Common myeloid progenitor, CD34-positive (primary cell): ENCODE results near the gene ATXN10.

Source experiments
- CTCF ChIA-PET: fragments of 350-600 bp; sonication (Branson Sonifier 250); formaldehyde crosslinking; loops from one replicate; lab custom pipeline; 2021; ENCODE audit warnings: antibody characterized with exemption; lab: Charles Lee
- POLR2A ChIA-PET: fragments of 350-600 bp; sonication (Branson Sonifier 250); formaldehyde crosslinking; loops from one replicate; lab custom pipeline; 2021; ENCODE audit warnings: antibody characterized with exemption; lab: Charles Lee
- DNase-seq, 3 donors: peaks; one replicate each; pipeline versions ENCODE4 v3.0.0 to v3.0.0-alpha.2; 2013
- H3K27ac ChIP-seq, 2 experiments: 1 replicate in 1 of 2; 2 replicates in 1 of 2; pipeline ENCODE4 v1.7.0; 2013; ENCODE audit warnings: inconsistent platforms in 2 of 2, low read length in 2 of 2, mild to moderate bottlenecking in 2 of 2, low read depth in 1 of 2, moderate library complexity in 1 of 2; ENCODE audit not compliant: severe bottlenecking in 2 of 2, insufficient read depth in 1 of 2, poor library complexity in 1 of 2
- H3K27me3 ChIP-seq, 5 experiments: replicated peaks in 2 of 5; 1 replicate in 3 of 5; 2 replicates in 2 of 5; pipeline versions ENCODE4 v1.6.1 to v1.7.0; 2013; ENCODE audit warnings: low read length in 4 of 5, mild to moderate bottlenecking in 2 of 5, moderate library complexity in 2 of 5, inconsistent platforms in 1 of 5; ENCODE audit not compliant: insufficient read depth in 5 of 5, control insufficient read depth in 4 of 5
- H3K36me3 ChIP-seq, 4 experiments: 1 replicate in 2 of 4; 2 replicates in 2 of 4; pipeline versions ENCODE4 v1.6.1 to v1.7.0; 2013; ENCODE audit warnings: low read length in 3 of 4, control low read depth in 1 of 4, mild to moderate bottlenecking in 1 of 4; ENCODE audit not compliant: control insufficient read depth in 4 of 4, insufficient read depth in 4 of 4
- H3K4me1 ChIP-seq, 4 experiments: 1 replicate in 3 of 4; 2 replicates in 1 of 4; pipeline versions ENCODE4 v1.6.1 to v1.7.1; 2013; ENCODE audit warnings: low read length in 3 of 4, mild to moderate bottlenecking in 3 of 4, control low read depth in 1 of 4, inconsistent platforms in 1 of 4, moderate library complexity in 1 of 4; ENCODE audit not compliant: control insufficient read depth in 4 of 4, insufficient read depth in 4 of 4; ENCODE audit errors: control extremely low read depth in 1 of 4
- H3K4me3 ChIP-seq, 7 experiments: 1 replicate in 4 of 7; 2 replicates in 3 of 7; pipeline versions ENCODE4 v1.5.1 to v1.7.0; 2013; ENCODE audit warnings: mild to moderate bottlenecking in 7 of 7, low read length in 6 of 7, moderate library complexity in 6 of 7, inconsistent platforms in 2 of 7, low read depth in 2 of 7, control low read depth in 1 of 7; ENCODE audit not compliant: insufficient read depth in 4 of 7, control insufficient read depth in 1 of 7; ENCODE audit errors: extremely low read depth in 1 of 7
- H3K9me3 ChIP-seq, 5 experiments: 1 replicate in 4 of 5; 2 replicates in 1 of 5; pipeline versions ENCODE4 v1.6.1 to v1.7.1; 2013; ENCODE audit warnings: low read length in 4 of 5, mild to moderate bottlenecking in 2 of 5, inconsistent platforms in 1 of 5, low read depth in 1 of 5, moderate library complexity in 1 of 5; ENCODE audit not compliant: control insufficient read depth in 4 of 5, insufficient read depth in 2 of 5; ENCODE audit errors: control extremely low read depth in 1 of 5
- WGBS: methylation state at CpG from one replicate; pipeline ENCODE4 v1.1.5; 2013; ENCODE audit not compliant: insufficient coverage; 5-methylcytosine and 5-hydroxymethylcytosine counted together

ATXN10 gene

DNA sequence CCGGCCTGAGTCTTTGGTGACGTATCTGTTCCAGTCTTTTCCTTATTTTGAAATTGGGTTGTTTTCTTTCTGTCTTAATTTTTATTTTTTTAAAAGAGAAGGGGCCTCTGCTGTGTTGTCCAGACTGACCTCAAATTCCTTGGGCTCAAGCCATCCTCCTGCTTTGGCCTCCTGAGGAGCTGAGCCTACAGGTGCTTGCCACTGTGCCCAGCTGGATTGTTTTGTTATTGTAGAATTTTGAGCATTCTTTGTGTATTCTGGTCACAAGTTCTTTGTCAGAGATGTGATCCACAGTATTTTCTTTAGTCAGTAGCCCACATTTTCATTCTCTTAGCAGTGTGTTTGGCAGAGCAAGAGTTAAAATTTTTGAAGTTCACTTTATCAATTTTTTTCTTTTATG, 100.1 kb downstream of the ATXN10 start:
- Histone ChIP-seq H3K36me3 (peaks cover 3 to 19% (median 13%) of the 10 kb centered on the region in 4 experiments), H3K4me3 (no peak overlapping the region), H3K27me3 (no peaks in the 10 kb centered on the region), H3K4me1 (no peaks in the 10 kb centered on the region), H3K9me3 (peaks cover 0 to 2% (median 0%) of the 10 kb centered on the region in 5 experiments), H3K27ac (no peak overlapping the region)
- no peak for DNase-seq
- POLR2A ChIA-PET = no interaction called here
- 100% methylated on average over 1 of the region's 2 CpGs for WGBS
- CTCF ChIA-PET = no interaction called here

DNA sequence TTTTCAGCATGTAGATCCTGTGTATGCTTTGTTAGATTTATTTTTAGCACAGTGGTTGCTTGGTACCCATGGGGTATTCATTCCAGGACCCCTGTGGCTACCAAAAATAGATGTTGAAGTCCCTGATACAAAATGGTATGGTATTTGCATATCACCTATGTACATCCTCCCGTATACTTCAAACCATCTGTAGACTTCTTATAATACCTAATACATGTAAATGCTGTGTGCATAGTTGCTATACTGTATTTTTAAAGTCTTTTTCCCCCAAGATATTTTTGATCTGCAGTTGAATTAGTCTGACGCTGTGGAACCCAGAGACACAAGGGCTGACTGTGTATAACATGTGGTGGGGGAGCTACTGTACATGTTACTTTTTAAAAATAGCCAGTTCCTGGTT, 101.1 kb downstream of the ATXN10 start:
- POLR2A ChIA-PET = no interaction called here
- Histone ChIP-seq H3K27me3 (no peaks in the 10 kb centered on the region), H3K9me3 (peaks cover 0 to 2% (median 0%) of the 10 kb centered on the region in 5 experiments), H3K4me1 (no peaks in the 10 kb centered on the region), H3K27ac (no peak overlapping the region), H3K4me3 (no peak overlapping the region), H3K36me3 (peaks cover 3 to 22% (median 13%) of the 10 kb centered on the region in 4 experiments)
- CTCF ChIA-PET = no interaction called here
- DNase-seq = no peak
- no CpG with 5 or more reads among the region's 2 CpGs for WGBS

DNA sequence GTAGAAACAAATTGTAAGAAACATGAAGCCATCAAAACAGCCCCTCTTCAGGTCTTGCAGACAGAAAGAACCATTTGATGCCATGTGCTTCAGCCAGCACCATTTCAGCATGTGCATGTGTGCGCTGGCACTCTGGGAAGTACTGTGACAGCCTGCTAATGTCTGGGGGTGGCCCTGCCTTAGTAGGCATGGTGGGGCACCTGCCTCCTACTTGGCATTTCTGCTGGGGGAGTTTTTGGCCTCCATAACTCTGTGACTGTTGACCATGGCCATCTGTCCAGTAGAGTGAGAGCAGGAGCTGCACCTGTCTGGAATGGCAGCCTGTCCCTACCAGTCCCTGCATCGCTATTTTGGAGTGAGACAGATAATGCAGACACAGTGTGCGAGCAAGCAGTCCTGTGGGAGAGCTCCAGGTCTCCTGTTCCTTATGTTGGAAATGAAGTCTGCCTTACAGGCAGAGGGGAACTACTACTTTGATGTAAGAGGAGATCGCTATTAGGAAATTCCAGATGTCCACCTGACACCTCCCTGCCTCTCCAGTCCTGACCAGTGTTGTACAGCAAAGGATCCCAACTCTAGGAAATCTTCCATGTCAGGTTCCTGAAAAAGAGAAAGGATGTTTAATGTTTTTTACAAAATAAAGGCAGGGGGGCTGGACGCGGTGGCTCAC, 102.5 kb downstream of the ATXN10 start:
- Histone ChIP-seq H3K4me1 (no peaks in the 10 kb centered on the region), H3K36me3 (peaks cover 4 to 29% (median 11%) of the 10 kb centered on the region in 4 experiments), H3K9me3 (peaks cover 0 to 2% (median 0%) of the 10 kb centered on the region in 5 experiments), H3K27ac (no peak overlapping the region), H3K4me3 (no peak overlapping the region), H3K27me3 (no peaks in the 10 kb centered on the region)
- ChIA-PET POLR2A (no interaction called here), CTCF (no interaction called here)
- no peak for DNase-seq
- 100% methylated on average over 6 of the region's 6 CpGs for WGBS

DNA sequence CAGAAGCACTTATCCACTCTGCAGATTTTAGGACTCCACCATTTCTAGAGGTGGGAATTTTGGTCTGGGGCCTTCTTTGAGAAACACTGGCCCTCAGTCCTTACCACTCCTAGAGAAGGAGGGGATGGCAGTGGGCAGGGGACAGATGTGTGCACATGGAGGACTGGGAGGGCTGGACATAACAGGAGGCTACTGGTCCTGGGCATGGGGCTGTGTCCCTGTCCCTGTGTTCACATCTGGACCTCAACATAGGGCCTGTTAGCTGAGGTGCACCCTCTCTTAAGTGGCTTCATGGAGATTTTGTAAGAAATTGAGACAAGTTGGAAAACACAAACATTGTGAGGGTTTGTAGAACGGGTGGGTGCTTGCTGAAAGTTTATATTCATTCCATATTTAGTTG, 103.4 kb downstream of the ATXN10 start:
- H3K9me3 ChIP-seq = peaks cover 0 to 2% (median 0%) of the 10 kb centered on the region in 5 experiments
- ChIA-PET CTCF (no interaction called here), POLR2A (no interaction called here)
- H3K27me3 ChIP-seq = no peaks in the 10 kb centered on the region
- H3K4me1 ChIP-seq = no peaks in the 10 kb centered on the region
- H3K4me3 ChIP-seq = no peak overlapping the region
- no CpG with 5 or more reads among the region's 1 CpG for WGBS
- no peak for DNase-seq
- no peak overlapping the region for H3K27ac ChIP-seq
- H3K36me3 ChIP-seq = peaks cover 2 to 31% (median 11%) of the 10 kb centered on the region in 4 experiments

DNA sequence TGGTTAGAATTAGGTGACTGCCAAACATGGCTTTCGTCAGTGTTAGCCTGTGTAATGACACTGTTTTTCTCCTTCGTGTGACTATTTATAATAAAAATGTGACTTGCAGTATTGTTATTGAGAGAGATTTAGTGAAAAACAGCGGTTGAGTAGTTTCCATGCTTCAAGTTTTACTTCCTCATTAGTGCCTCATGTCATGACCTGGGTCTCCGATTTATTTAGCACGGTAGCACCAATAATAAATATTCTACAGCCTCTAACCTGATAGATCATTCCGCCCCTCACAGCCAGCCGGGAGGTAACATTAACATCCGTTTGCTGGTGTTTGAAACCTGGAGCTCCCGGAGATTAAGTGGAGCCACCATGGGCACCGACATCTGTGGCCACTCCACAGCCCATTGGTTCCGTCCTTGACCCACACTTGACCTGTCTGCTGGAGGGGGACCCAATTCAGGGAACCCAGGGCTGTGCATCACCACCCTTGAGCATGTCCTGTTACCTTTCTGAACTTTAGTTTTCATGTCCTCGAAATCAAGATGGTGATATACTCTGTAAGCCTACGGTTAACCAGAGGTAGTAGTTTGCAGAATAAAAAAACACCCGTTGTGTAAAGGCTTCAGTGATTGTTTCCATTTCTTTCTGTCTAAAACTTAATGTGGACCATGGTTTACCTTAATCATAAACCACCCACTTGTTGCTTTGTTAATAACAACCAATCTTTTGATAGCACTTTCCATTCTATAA, 104.1 kb downstream of the ATXN10 start:
- ChIA-PET CTCF (no interaction called here), POLR2A (no interaction called here)
- no peak overlapping the region for H3K27ac ChIP-seq
- no peaks in the 10 kb centered on the region for H3K4me1 ChIP-seq
- H3K27me3 ChIP-seq = no peaks in the 10 kb centered on the region
- H3K4me3 ChIP-seq = no peak overlapping the region
- peaks cover 2 to 26% (median 8%) of the 10 kb centered on the region in 4 experiments for H3K36me3 ChIP-seq
- 95% methylated on average over 10 of the region's 14 CpGs for WGBS
- no peak for DNase-seq
- H3K9me3 ChIP-seq = peaks cover 0 to 1% (median 0%) of the 10 kb centered on the region in 5 experiments

DNA sequence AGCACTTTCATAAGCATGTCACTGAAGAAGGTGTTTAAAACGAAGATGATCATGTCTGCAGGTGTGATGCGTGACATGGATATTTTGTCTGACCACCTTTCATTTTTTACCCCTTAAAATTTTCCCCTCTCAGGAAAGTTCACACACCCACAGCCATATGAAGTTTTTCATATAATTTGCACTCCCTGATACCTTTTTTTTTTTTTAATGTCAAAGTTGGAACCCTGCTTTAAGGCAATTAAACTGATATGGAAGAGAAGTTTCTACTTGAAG, 104.6 kb downstream of the ATXN10 start:
- Histone ChIP-seq H3K27me3 (no peaks in the 10 kb centered on the region), H3K27ac (no peak overlapping the region), H3K4me3 (no peak overlapping the region), H3K9me3 (no peaks in the 10 kb centered on the region), H3K36me3 (peaks cover 2 to 27% (median 5%) of the 10 kb centered on the region in 4 experiments), H3K4me1 (no peaks in the 10 kb centered on the region)
- ChIA-PET POLR2A (interaction anchor here (0.6 kb wide), 1 partner anchor 508 kb away, joined by 3 read pairs; no protein-coding TSS in a partner anchor), CTCF (interaction anchor here (1.4 kb wide), 1 partner anchor 13 kb away, joined by 3 read pairs; no protein-coding TSS in a partner anchor)
- 100% methylated on average over 2 of the region's 2 CpGs for WGBS
- DNase-seq = no peak
